Right lobe of liver (tissue), 6 donors: ENCODE measurements around the gene PKP4. TPM values are rescaled to one million over a fixed set of nuclear protein-coding genes. Genes with fewer than 3 reads are reported as not detected.

Source experiments
- ATAC-seq, 4 donors: fragments of 200-7000 bp; cut with Tn5 transposase; one replicate each; pipeline ENCODE4 v1.9.1; 2020; ENCODE audit warnings: mild to moderate bottlenecking in 4 of 4, moderate library complexity in 4 of 4
- DNase-seq, 3 donors: peaks; one replicate each; pipeline ENCODE4 v3.0.0-alpha.2; 2020
- H3K27ac ChIP-seq, 3 donors: fragments of 200-600 bp; one replicate each; pipeline ENCODE4 v1.8.0; 2022
- H3K27me3 ChIP-seq, 2 donors: fragments of 200-600 bp; one replicate each; pipeline ENCODE4 v1.8.0; 2022
- H3K36me3 ChIP-seq, 4 donors: fragments of 200-600 bp; sonication (generic) in 1 of 4; one replicate each; pipeline versions ENCODE4 v1.5.1 to v1.8.0; 2017 to 2022; ENCODE audit warnings: control low read depth in 1 of 4
- H3K4me1 ChIP-seq, 4 donors: fragments of 200-600 bp; sonication (generic) in 1 of 4; one replicate each; pipeline versions ENCODE4 v1.5.1 to v1.8.0; 2017 to 2022; ENCODE audit warnings: control low read depth in 1 of 4
- H3K4me3 ChIP-seq, 3 donors: fragments of 200-600 bp; one replicate each; pipeline ENCODE4 v1.8.0; 2022
- H3K9me3 ChIP-seq, 4 donors: fragments of 200-600 bp; sonication (generic) in 1 of 4; one replicate each; pipeline versions ENCODE4 v1.5.1 to v1.8.0; 2017 to 2022; ENCODE audit warnings: control low read depth in 1 of 4
- CTCF ChIP-seq, 4 donors: fragments of 200-600 bp in 3 of 4; fragments of 450-650 bp in 1 of 4; IDR thresholded peaks; one replicate each; pipeline versions ENCODE4 v1.5.1 to v1.8.0; 2016 to 2022; ENCODE audit warnings: antibody characterized with exemption in 4 of 4, mild to moderate bottlenecking in 2 of 4
- POLR2A ChIP-seq: fragments of 450-650 bp; IDR thresholded peaks from one replicate; pipeline ENCODE4 v1.6.1; 2017; ENCODE audit warnings: antibody characterized with exemption, mild to moderate bottlenecking
- WGBS: methylation state at CpG from one replicate; pipeline ENCODE4 v1.1.6; 2018; ENCODE audit warnings: low coverage, low lambda C conversion rate; ENCODE audit not compliant: insufficient coverage; ENCODE audit errors: missing lambda C conversion rate; 5-methylcytosine and 5-hydroxymethylcytosine counted together
- intact Hi-C, 2 donors: fragments of 100-400 bp; cut with DNase I; formaldehyde crosslinking; loops; one replicate each; pipeline versions ENCODE4 v1.11.2 to v1.14.1; 2022
- total RNA-seq, 6 experiments: library from RNA; depleted of rRNA in 2 of 6; stranded (reverse); fragments of >200 nt in 2 of 6; fragmentation: NEBNext Ultra II Directional in 3 of 6; extraction: Animal tissue kit (Norgen Biotek cat#: 25700) in 3 of 6; gene quantifications; one replicate each; pipeline versions ENCODE4 v1.1.0 to v1.2.4, GENCODE V29; 2016 to 2023
- donor health status: DM: no; HTN: yes; CAD: no.
- donor health status: DM: no; HTN: no; CAD: no.
- donor health status: DM: no; HTN: no; CAD: no.
- donor health status: DM: no; HTN: yes; CAD: no.
- donor health status: DM: no; HTN: yes; CAD: no.

Gene PKP4
- total RNA-seq, 6 experiments from 2014 or later: 27.2 to 41.6 (median 33.2) TPM

GRCh38 chr2:158489366-158490112 lies 32.8 kb downstream of the PKP4 start:
- DNase-seq: no peak
- intact Hi-C loops: no loop called here
- 58% methylated on average over 6 of the region's 6 CpGs for WGBS
- no peak overlapping the region for H3K27ac ChIP-seq
- H3K4me3 ChIP-seq: no peak overlapping the region
- no peak for TF ChIP-seq CTCF (IDR thresholded peaks at IDR 0.05)
- no peak for TF ChIP-seq POLR2A
- no peaks in the 10 kb centered on the region for H3K27me3 ChIP-seq
- H3K36me3 ChIP-seq: no peaks in the 10 kb centered on the region
- no peak for ATAC-seq
- H3K4me1 ChIP-seq: peaks cover 0 to 8% (median 0%) of the 10 kb centered on the region in 4 donors
- no peaks in the 10 kb centered on the region for H3K9me3 ChIP-seq

- ATAC-seq (no peak), DNase-seq (no peak)
- Histone ChIP-seq H3K27me3 (no peaks in the 10 kb centered on the region), H3K4me1 (peaks cover 0 to 11% (median 0%) of the 10 kb centered on the region in 4 donors), H3K9me3 (no peaks in the 10 kb centered on the region), H3K4me3 (no peak overlapping the region), H3K27ac (no peak overlapping the region), H3K36me3 (no peaks in the 10 kb centered on the region)
- intact Hi-C loops: no loop called here
- 96% methylated on average over 4 of the region's 4 CpGs for WGBS
- TF ChIP-seq POLR2A: no peak
- no peak for TF ChIP-seq CTCF (IDR thresholded peaks at IDR 0.05)
Observed at GRCh38 chr2:158491072-158491471, 34.3 kb downstream of the PKP4 start.

GRCh38 chr2:158493458-158493857 lies 36.7 kb downstream of the PKP4 start:
- H3K9me3 ChIP-seq: no peaks in the 10 kb centered on the region
- intact Hi-C loops: no loop called here
- H3K27ac ChIP-seq: no peak overlapping the region
- TF ChIP-seq CTCF (IDR thresholded peaks at IDR 0.05): no peak
- no peak for TF ChIP-seq POLR2A
- no peaks in the 10 kb centered on the region for H3K36me3 ChIP-seq
- no peak for DNase-seq
- ATAC-seq: no peak
- WGBS: 20% methylated on average over 1 of the region's 2 CpGs
- no peaks in the 10 kb centered on the region for H3K27me3 ChIP-seq
- H3K4me1 ChIP-seq: peaks cover 0 to 22% (median 5%) of the 10 kb centered on the region in 4 donors
- no peak overlapping the region for H3K4me3 ChIP-seq

- no peak overlapping the region for H3K4me3 ChIP-seq
- TF ChIP-seq POLR2A: no peak
- TF ChIP-seq CTCF (IDR thresholded peaks at IDR 0.05): no peak
- peaks cover 0 to 22% (median 5%) of the 10 kb centered on the region in 4 donors for H3K4me1 ChIP-seq
- H3K9me3 ChIP-seq: no peaks in the 10 kb centered on the region
- no peaks in the 10 kb centered on the region for H3K36me3 ChIP-seq
- WGBS: 94% methylated on average over 4 of the region's 5 CpGs
- H3K27ac ChIP-seq: no peak overlapping the region
- ATAC-seq (no peak), DNase-seq (no peak)
- intact Hi-C loops: no loop called here
- no peaks in the 10 kb centered on the region for H3K27me3 ChIP-seq
Observed at GRCh38 chr2:158495175-158495574, 38.4 kb downstream of the PKP4 start.
